ENCODE results near the gene TH. TPM values are rescaled to one million over a fixed set of nuclear protein-coding genes. Genes with fewer than 3 reads are reported as not detected.

The TH gene
- total RNA-seq, 3 donors from 2014 or later, result not detected

- H3K4me1 ChIP-seq, result peaks cover 7 to 16% of the 10 kb centered on the region in 2 donors
- TF ChIP-seq CTCF (IDR thresholded peaks at IDR 0.05) (no peak), POLR2A (IDR thresholded peaks at IDR 0.05) (no peak), POLR2AphosphoS5 (IDR thresholded peaks at IDR 0.05) (no peak)
- H3K36me3 ChIP-seq, result no peaks in the 10 kb centered on the region
Measured at GRCh38 chr11:2205214-2205720, 33.7 kb upstream of the TH start.

GRCh38 chr11:2204361-2205213 is 33.0 kb upstream of the TH start:
- TF ChIP-seq POLR2A (IDR thresholded peaks at IDR 0.05), result no peak
- TF ChIP-seq POLR2AphosphoS5 (IDR thresholded peaks at IDR 0.05), result no peak
- TF ChIP-seq CTCF (IDR thresholded peaks at IDR 0.05), result no peak
- Histone ChIP-seq H3K27ac (no peak overlapping the region), H3K4me3 (no peak overlapping the region), H3K4me1 (peaks cover 7 to 16% of the 10 kb centered on the region in 2 donors), H3K36me3 (no peaks in the 10 kb centered on the region), H3K9me3 (no peaks in the 10 kb centered on the region), H3K27me3 (no peaks in the 10 kb centered on the region)
- intact Hi-C loops (cut with DNase I; ENCODE audit: low total_unique reads), result no loop called here
- DNase-seq (ENCODE audit: low spot score in 2 of 2), result peak in 1 of 2 donors; percentile 25

More at GRCh38 chr11:2205214-2205720, 33.7 kb upstream of the TH start:
- no peak overlapping the region for H3K27ac ChIP-seq
- intact Hi-C loops (cut with DNase I; ENCODE audit: low total_unique reads), result no loop called here
- H3K27me3 ChIP-seq, result no peaks in the 10 kb centered on the region
- H3K4me3 ChIP-seq, result no peak overlapping the region
- H3K9me3 ChIP-seq, result no peaks in the 10 kb centered on the region
- DNase-seq (ENCODE audit: low spot score in 2 of 2), result peak in 1 of 2 donors; percentile 25

DNA sequence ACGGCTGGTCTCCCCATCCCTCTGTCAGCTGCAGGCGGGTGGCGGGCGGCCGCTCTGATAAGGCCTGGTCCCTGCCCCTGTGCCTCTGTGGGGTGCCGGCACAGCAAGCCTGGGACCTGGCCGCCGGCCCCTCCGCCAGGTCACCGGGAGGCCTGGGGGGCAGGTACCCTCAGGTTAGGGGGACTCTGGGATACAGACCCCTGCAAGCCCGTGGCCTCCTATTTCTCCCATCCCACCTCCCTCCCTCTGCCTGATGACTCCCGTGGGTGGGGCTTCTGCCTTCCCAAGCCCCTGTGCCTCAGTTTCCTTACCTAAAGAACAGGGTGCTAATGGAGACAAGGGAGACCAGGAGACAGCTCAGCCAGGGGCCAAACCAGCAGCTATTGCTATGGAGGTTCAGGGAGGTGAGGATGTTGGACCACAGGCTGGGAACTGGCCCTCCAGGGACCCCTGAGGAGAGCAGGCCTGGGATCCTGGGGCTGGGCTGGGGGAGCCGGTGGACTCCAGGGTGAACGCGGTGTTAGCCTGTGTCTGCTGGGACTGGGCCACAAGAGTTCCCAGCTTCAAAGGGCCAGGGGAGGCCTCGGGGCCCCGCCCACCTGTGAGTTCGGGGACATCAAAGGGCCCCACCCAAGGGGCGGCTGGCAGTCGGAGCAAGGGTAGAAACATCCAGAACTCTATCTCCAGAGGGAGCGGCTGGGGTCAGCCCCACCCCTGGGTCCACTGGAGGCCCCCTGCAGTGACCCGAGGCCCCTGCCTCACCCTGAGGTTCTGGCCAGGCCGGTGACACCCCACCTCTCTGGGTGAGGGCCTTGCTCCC is 32.0 kb upstream of the TH start:
- Histone ChIP-seq H3K36me3 (no peaks in the 10 kb centered on the region), H3K9me3 (no peaks in the 10 kb centered on the region), H3K27ac (peak overlapping the region in 1 of 2 donors; percentile 85), H3K4me3 (no peak overlapping the region), H3K27me3 (no peaks in the 10 kb centered on the region), H3K4me1 (peaks cover 4 to 14% of the 10 kb centered on the region in 2 donors)
- TF ChIP-seq CTCF (IDR thresholded peaks at IDR 0.05), result no peak
- no peak for TF ChIP-seq POLR2AphosphoS5 (IDR thresholded peaks at IDR 0.05)
- no peak for TF ChIP-seq POLR2A (IDR thresholded peaks at IDR 0.05)
- peak in 1 of 2 donors; percentile 25 for DNase-seq (ENCODE audit: low spot score in 2 of 2)
- intact Hi-C loops (cut with DNase I; ENCODE audit: low total_unique reads), result no loop called here

GRCh38 chr11:2202900-2203439 is 31.4 kb upstream of the TH start:
- H3K4me1 ChIP-seq, result peaks cover 0 to 8% of the 10 kb centered on the region in 2 donors
- H3K27ac ChIP-seq, result peak overlapping the region; percentile 85 to 91
- intact Hi-C loops (cut with DNase I; ENCODE audit: low total_unique reads), result no loop called here
- H3K27me3 ChIP-seq, result no peaks in the 10 kb centered on the region
- TF ChIP-seq CTCF (IDR thresholded peaks at IDR 0.05) (no peak), POLR2A (IDR thresholded peaks at IDR 0.05) (no peak), POLR2AphosphoS5 (IDR thresholded peaks at IDR 0.05) (no peak)
- peak in 1 of 2 donors; percentile 6 for DNase-seq (ENCODE audit: low spot score in 2 of 2)
- H3K4me3 ChIP-seq, result no peak overlapping the region
- no peaks in the 10 kb centered on the region for H3K36me3 ChIP-seq
- no peaks in the 10 kb centered on the region for H3K9me3 ChIP-seq

All from breast epithelium (tissue), 4 donors.